Esophagus squamous epithelium (tissue), 5 donors: ENCODE measurements around the gene CHPF2. TPM values are rescaled to one million over a fixed set of nuclear protein-coding genes. Genes with fewer than 3 reads are reported as not detected.

ENCODE experiments used
- DNase-seq: peaks from one replicate; lab custom pipeline; 2025; lab: John Stamatoyannopoulos, UW
- H3K27ac ChIP-seq, 4 donors: fragments of 200-600 bp; sonication (generic); one replicate each; pipeline ENCODE4 v1.5.1; 2016 to 2019; ENCODE audit warnings: mild to moderate bottlenecking in 1 of 4
- H3K27me3 ChIP-seq, 4 donors: fragments of 200-600 bp; sonication (generic); 1 replicate in 3 of 4; 2 replicates in 1 of 4; pipeline versions ENCODE4 v1.5.1 to v1.6.0; 2017 to 2021; ENCODE audit warnings: antibody characterized with exemption in 1 of 4
- H3K36me3 ChIP-seq, 3 donors: fragments of 200-600 bp; sonication (generic); one replicate each; pipeline ENCODE4 v1.5.1; 2016 to 2019
- H3K4me1 ChIP-seq, 3 donors: fragments of 200-600 bp; sonication (generic); one replicate each; pipeline ENCODE4 v1.5.1; 2017 to 2019
- H3K4me3 ChIP-seq, 4 donors: fragments of 200-600 bp; sonication (generic); 1 replicate in 3 of 4; 2 replicates in 1 of 4; pipeline ENCODE4 v1.5.1; 2016 to 2019; ENCODE audit warnings: mild to moderate bottlenecking in 2 of 4, moderate library complexity in 1 of 4
- H3K9me3 ChIP-seq, 3 donors: fragments of 200-600 bp; sonication (generic); one replicate each; pipeline ENCODE4 v1.5.1; 2016 to 2019
- CTCF ChIP-seq, 6 experiments: fragments of 450-650 bp in 4 of 6; fragments of 200-600 bp in 2 of 6; sonication (generic) in 2 of 6; IDR thresholded peaks; one replicate each; pipeline ENCODE4 v1.5.1; 2016 to 2019; ENCODE audit warnings: antibody characterized with exemption in 6 of 6, mild to moderate bottlenecking in 4 of 6, moderate library complexity in 4 of 6
- POLR2A ChIP-seq, 4 donors: fragments of 450-650 bp; IDR thresholded peaks; one replicate each; pipeline ENCODE4 v1.6.1; 2017; ENCODE audit warnings: antibody characterized with exemption in 4 of 4, mild to moderate bottlenecking in 4 of 4, moderate library complexity in 3 of 4
- WGBS, 2 donors: methylation state at CpG; one replicate each; pipeline ENCODE4 v1.1.5; 2018; 5-methylcytosine and 5-hydroxymethylcytosine counted together
- intact Hi-C: fragments of 100-400 bp; cut with DNase I; formaldehyde crosslinking; loops from one replicate; pipeline ENCODE4 v1.15.0; 2022
- total RNA-seq, 4 donors: library from RNA; depleted of rRNA; stranded (reverse); fragments of >200 nt; gene quantifications; one replicate each; pipeline ENCODE4 v1.1.0, GENCODE V29; 2016
- donor health status: DM: yes; HTN: yes; CAD: no.

Gene CHPF2
- total RNA-seq, 4 donors from 2014 or later: 21.8 to 23.5 (median 22.3) TPM

- 85 to 88% methylated on average over 3 to 5 of the region's 5 CpGs for WGBS, 2 donors
- TF ChIP-seq POLR2A (IDR thresholded peaks at IDR 0.05): no peak
- DNase-seq: no peak
These were observed 16.9 kb upstream of the CHPF2 start for GRCh38 chr7:151215396-151215795.

GRCh38 chr7:151218170-151218569, 14.1 kb upstream of the CHPF2 start:
- no peak for TF ChIP-seq POLR2A (IDR thresholded peaks at IDR 0.05)
- no peak for TF ChIP-seq CTCF (IDR thresholded peaks at IDR 0.05)
- H3K36me3 ChIP-seq: peaks cover 33 to 100% (median 71%) of the 10 kb centered on the region in 3 donors
- intact Hi-C loops: no loop called here
- H3K27me3 ChIP-seq: no peaks in the 10 kb centered on the region
- no peaks in the 10 kb centered on the region for H3K4me1 ChIP-seq
- H3K4me3 ChIP-seq: no peak overlapping the region
- WGBS, 2 donors: 86% methylated on average over 9 of the region's 9 CpGs
- no peaks in the 10 kb centered on the region for H3K9me3 ChIP-seq
- DNase-seq: no peak
- no peak overlapping the region for H3K27ac ChIP-seq

More at GRCh38 chr7:151215396-151215795, 16.9 kb upstream of the CHPF2 start:
- Histone ChIP-seq H3K36me3 (peaks cover 31 to 87% (median 49%) of the 10 kb centered on the region in 3 donors), H3K27me3 (no peaks in the 10 kb centered on the region), H3K4me3 (no peak overlapping the region), H3K9me3 (no peaks in the 10 kb centered on the region), H3K27ac (no peak overlapping the region), H3K4me1 (no peaks in the 10 kb centered on the region)
- intact Hi-C loops: no loop called here

GRCh38 chr7:151223728-151224127, 8.6 kb upstream of the CHPF2 start:
- Histone ChIP-seq H3K36me3 (peaks cover 10 to 70% (median 50%) of the 10 kb centered on the region in 3 donors), H3K9me3 (no peaks in the 10 kb centered on the region), H3K4me1 (peaks cover 17 to 32% (median 19%) of the 10 kb centered on the region in 3 donors), H3K27me3 (no peaks in the 10 kb centered on the region), H3K4me3 (no peak overlapping the region), H3K27ac (no peak overlapping the region)
- intact Hi-C loops: no loop called here
- no peak for TF ChIP-seq POLR2A (IDR thresholded peaks at IDR 0.05)
- no peak for TF ChIP-seq CTCF (IDR thresholded peaks at IDR 0.05)
- WGBS, 2 donors: 90% methylated on average over 14 of the region's 14 CpGs
- DNase-seq: no peak

GRCh38 chr7:151225948-151226510, 6.3 kb upstream of the CHPF2 start:
- TF ChIP-seq POLR2A (IDR thresholded peaks at IDR 0.05) (no peak), CTCF (IDR thresholded peaks at IDR 0.05) (no peak)
- 44 to 50% methylated on average over 8 of the region's 8 CpGs for WGBS, 2 donors
- peaks cover 17 to 32% (median 19%) of the 10 kb centered on the region in 3 donors for H3K4me1 ChIP-seq
- H3K9me3 ChIP-seq: no peaks in the 10 kb centered on the region
- intact Hi-C loops: no loop called here
- peaks cover 10 to 47% (median 28%) of the 10 kb centered on the region in 3 donors for H3K36me3 ChIP-seq
- H3K27me3 ChIP-seq: no peaks in the 10 kb centered on the region
- H3K27ac ChIP-seq: peak overlapping the region in 2 of 4 donors; percentile 83 to 91
- DNase-seq: no peak
- H3K4me3 ChIP-seq: peak overlapping the region; percentile 65 to 94 (median 82)

GRCh38 chr7:151226560-151226874, 5.8 kb upstream of the CHPF2 start:
- Histone ChIP-seq H3K27ac (peak overlapping the region; percentile 78 to 91 (median 82)), H3K36me3 (peaks cover 9 to 42% (median 26%) of the 10 kb centered on the region in 3 donors), H3K27me3 (no peaks in the 10 kb centered on the region), H3K4me1 (peaks cover 18 to 34% (median 19%) of the 10 kb centered on the region in 3 donors), H3K4me3 (peak overlapping the region; percentile 65 to 94 (median 82)), H3K9me3 (no peaks in the 10 kb centered on the region)
- WGBS, 2 donors: 2% methylated on average over 15 of the region's 15 CpGs
- TF ChIP-seq CTCF (IDR thresholded peaks at IDR 0.05): no peak
- TF ChIP-seq POLR2A (IDR thresholded peaks at IDR 0.05): no peak
- intact Hi-C loops: no loop called here
- DNase-seq: no peak
